HFFc6 (cell line): ENCODE data around the gene CCDC174. TPM values are rescaled to one million over a fixed set of nuclear protein-coding genes. Genes with fewer than 3 reads are reported as not detected.

Experiments used
- DNase-seq: peaks from one replicate; pipeline ENCODE4 v3.0.0-alpha.2; 2018
- H3K27ac Mint-ChIP-seq: 2 replicates; pipeline ENCODE4 v1.8.0; 2020; ENCODE audit warnings: mild to moderate bottlenecking, mixed read lengths
- H3K27me3 Mint-ChIP-seq: 2 replicates; pipeline ENCODE4 v1.8.0; 2021; ENCODE audit warnings: mild to moderate bottlenecking, moderate library complexity, mixed read lengths; ENCODE audit not compliant: insufficient read depth
- H3K36me3 Mint-ChIP-seq: 2 replicates; pipeline ENCODE4 v1.8.0; 2021; ENCODE audit warnings: low read depth, mixed read lengths
- H3K4me1 Mint-ChIP-seq: 2 replicates; pipeline ENCODE4 v1.8.0; 2020; ENCODE audit warnings: low read depth, mixed read lengths
- H3K4me3 Mint-ChIP-seq: 2 replicates; pipeline ENCODE4 v1.8.0; 2020; ENCODE audit warnings: mild to moderate bottlenecking, moderate library complexity, mixed read lengths
- H3K9me3 Mint-ChIP-seq: 2 replicates; pipeline ENCODE4 v1.8.0; 2020; ENCODE audit warnings: mild to moderate bottlenecking, mixed read lengths
- total RNA-seq, 6 experiments: library from RNA; stranded (reverse); fragmentation: NEBNext Ultra II Directional; extraction: Animal tissue kit (Norgen Biotek cat#: 25700); gene quantifications; 2 replicates in 1 of 6; 3 replicates in 5 of 6; pipeline ENCODE4 v1.2.3, GENCODE V29; 2021
- TF ChIP-seq, protein P1 (sequence below): fragments of 200-600 bp; sonication (generic); IDR thresholded peaks from 2 replicates; pipeline ENCODE4 v1.5.0; 2021; ENCODE audit warnings: antibody characterized with exemption, mild to moderate bottlenecking

CCDC174 gene
- total RNA-seq, 6 experiments from 2014 or later, result 8.7 to 13.4 (median 10.5) TPM

DNA sequence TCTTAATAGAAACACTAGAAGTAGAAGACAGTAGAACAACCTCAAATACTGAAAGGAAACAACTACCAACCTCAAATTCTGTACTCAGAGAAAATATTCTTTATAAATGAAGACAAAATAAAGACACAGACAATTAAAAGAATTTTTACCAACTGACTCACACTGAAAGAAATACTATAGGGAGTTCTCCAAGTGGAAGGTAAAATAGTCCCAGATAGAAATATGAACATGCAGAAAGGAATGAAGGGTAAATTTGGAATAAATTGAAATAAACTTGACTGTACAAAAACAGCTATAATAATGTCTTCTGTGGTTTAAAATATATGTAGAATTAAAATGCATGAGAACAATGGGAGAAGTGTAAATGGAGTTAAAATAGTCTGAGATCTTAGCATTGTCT, 36.7 kb upstream of the CCDC174 start:
- Mint-ChIP-seq H3K27me3 (peaks cover 16% of the 10 kb centered on the region), H3K4me3 (no peak overlapping the region)

DNA sequence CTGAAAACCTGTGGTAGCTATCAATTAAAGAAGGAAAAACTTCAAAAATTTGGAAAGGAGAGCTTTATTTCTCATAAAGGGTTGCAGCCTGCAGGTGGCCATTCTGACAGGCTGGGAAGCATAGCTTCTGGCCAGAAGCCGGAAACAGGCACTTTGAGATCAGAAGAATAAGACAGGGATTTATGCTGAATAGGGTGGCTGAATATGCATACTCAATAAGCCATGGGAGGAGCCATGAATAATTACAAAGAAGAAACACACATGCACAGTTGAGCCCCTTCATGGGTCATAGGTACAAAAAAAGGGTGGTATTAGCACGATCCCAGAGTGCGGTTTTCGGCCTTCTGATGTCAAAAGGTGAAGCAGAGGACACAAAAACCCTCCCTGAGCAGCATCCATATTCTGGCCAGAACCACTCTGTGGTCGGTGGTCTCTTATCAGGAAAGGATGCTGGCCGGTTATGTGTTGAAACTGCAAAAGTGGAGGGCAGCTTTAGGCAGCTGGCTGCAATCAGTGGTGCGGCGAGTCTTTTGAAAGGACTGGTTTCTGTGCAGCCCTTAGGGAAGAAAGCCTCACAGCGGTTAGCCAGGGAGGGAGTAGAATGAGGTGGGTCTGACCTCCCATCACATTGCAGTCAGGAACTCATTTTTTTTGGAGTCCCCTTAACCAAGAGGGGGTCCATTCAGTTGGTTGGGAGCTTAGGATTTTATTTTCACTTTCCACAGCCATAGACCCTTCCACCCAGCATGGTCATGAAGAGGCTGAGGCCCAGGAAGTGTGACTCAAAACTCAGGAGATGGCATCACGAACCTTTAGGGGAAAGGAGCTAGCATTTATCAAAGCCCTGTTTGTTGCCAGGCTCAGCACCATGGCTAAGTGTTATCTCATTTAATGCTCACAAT, 34.7 kb upstream of the CCDC174 start:
- H3K36me3 Mint-ChIP-seq, result no peaks in the 10 kb centered on the region
- no peaks in the 10 kb centered on the region for H3K9me3 Mint-ChIP-seq
- peaks cover 27% of the 10 kb centered on the region for H3K4me1 Mint-ChIP-seq
- TF ChIP-seq, protein P1, sequence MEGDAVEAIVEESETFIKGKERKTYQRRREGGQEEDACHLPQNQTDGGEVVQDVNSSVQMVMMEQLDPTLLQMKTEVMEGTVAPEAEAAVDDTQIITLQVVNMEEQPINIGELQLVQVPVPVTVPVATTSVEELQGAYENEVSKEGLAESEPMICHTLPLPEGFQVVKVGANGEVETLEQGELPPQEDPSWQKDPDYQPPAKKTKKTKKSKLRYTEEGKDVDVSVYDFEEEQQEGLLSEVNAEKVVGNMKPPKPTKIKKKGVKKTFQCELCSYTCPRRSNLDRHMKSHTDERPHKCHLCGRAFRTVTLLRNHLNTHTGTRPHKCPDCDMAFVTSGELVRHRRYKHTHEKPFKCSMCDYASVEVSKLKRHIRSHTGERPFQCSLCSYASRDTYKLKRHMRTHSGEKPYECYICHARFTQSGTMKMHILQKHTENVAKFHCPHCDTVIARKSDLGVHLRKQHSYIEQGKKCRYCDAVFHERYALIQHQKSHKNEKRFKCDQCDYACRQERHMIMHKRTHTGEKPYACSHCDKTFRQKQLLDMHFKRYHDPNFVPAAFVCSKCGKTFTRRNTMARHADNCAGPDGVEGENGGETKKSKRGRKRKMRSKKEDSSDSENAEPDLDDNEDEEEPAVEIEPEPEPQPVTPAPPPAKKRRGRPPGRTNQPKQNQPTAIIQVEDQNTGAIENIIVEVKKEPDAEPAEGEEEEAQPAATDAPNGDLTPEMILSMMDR, result no peak
- H3K27me3 Mint-ChIP-seq, result peaks cover 12% of the 10 kb centered on the region; the same call in 1 of the 2 replicates
- H3K4me3 Mint-ChIP-seq, result no peak overlapping the region
- no peak overlapping the region for H3K27ac Mint-ChIP-seq
- DNase-seq, result no peak

More for the DNA sequence above, 36.7 kb upstream of the CCDC174 start:
- Mint-ChIP-seq H3K36me3 (no peaks in the 10 kb centered on the region), H3K27ac (no peak overlapping the region), H3K9me3 (no peaks in the 10 kb centered on the region), H3K4me1 (peaks cover 27% of the 10 kb centered on the region)
- TF ChIP-seq, protein P1, result no peak
- no peak for DNase-seq

DNA sequence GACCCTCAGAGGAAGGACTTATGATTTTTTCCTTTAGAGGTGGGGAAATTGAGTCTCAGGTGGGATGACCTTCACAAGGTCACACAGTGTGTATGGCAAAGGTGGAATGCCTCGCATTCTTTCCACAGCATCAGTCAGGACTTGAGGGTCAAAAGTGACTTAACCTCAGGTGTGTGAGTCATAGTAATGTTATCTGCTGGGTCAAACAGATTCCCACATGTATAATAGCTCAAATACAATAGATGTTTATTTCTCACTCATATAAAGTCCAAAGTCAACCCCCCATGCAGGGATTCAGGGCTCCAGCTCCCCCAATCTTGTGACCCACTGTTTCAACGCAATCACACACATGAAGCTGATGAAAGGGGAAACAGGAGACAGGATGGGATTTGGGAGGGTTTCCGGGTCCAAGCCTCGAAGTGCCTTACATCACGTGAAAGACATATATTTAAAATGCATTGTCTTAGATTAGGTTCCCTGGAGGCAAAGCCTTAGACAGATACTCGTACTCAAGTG, 34.0 kb upstream of the CCDC174 start:
- H3K27me3 Mint-ChIP-seq, result peaks cover 10% of the 10 kb centered on the region; the same call in 1 of the 2 replicates
- no peaks in the 10 kb centered on the region for H3K9me3 Mint-ChIP-seq
- H3K4me1 Mint-ChIP-seq, result peaks cover 27% of the 10 kb centered on the region

DNA sequence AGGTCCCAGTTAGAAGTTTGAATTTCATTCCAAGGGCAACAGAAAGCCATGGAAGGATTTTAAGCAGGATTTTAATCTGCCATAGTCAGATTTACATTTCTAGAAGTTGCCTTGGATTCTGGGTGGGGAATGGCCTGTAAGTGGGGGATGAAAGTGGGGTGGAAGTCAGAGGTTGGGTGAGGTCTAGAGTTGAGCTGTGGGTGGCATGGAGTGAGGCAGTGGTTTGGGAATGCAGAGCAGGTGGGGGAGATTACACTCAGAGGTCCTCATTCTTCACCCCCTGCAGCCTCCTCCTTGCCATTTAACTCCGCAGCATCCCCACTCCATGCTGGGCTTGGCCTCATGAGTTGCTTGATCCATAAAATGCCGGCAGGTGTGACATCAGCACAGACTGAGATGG, 32.0 kb upstream of the CCDC174 start:
- no peak for DNase-seq
- no peaks in the 10 kb centered on the region for H3K9me3 Mint-ChIP-seq
- TF ChIP-seq, protein P1, result no peak
- H3K4me3 Mint-ChIP-seq, result no peak overlapping the region
- peaks cover 26% of the 10 kb centered on the region for H3K4me1 Mint-ChIP-seq
- no peak overlapping the region for H3K27ac Mint-ChIP-seq
- H3K27me3 Mint-ChIP-seq, result peaks cover 19% of the 10 kb centered on the region
- no peaks in the 10 kb centered on the region for H3K36me3 Mint-ChIP-seq

More for the DNA sequence above, 34.0 kb upstream of the CCDC174 start:
- no peak for DNase-seq
- no peak overlapping the region for H3K4me3 Mint-ChIP-seq
- no peaks in the 10 kb centered on the region for H3K36me3 Mint-ChIP-seq
- H3K27ac Mint-ChIP-seq, result no peak overlapping the region
- TF ChIP-seq, protein P1, result no peak

GRCh38 chr3:14620512-14620911, 31.1 kb upstream of the CCDC174 start:
- H3K36me3 Mint-ChIP-seq, result no peaks in the 10 kb centered on the region
- no peaks in the 10 kb centered on the region for H3K9me3 Mint-ChIP-seq
- H3K4me3 Mint-ChIP-seq, result no peak overlapping the region
- peaks cover 19% of the 10 kb centered on the region for H3K27me3 Mint-ChIP-seq
- no peak overlapping the region for H3K27ac Mint-ChIP-seq
- H3K4me1 Mint-ChIP-seq, result peaks cover 20% of the 10 kb centered on the region
- TF ChIP-seq, protein P1, result no peak
- DNase-seq, result no peak
